ENCODE results near the gene CLSTN2.

CLSTN2 gene

GRCh38 chr3:140487566-140487965 is 552.6 kb downstream of the CLSTN2 start:
- Histone ChIP-seq H3K27me3 (ENCODE audit: insufficient read depth, low read depth) (no peaks in the 10 kb centered on the region), H3K4me1 (ENCODE audit: low read depth, poor library complexity, severe bottlenecking) (no peaks in the 10 kb centered on the region), H3K4me3 (IDR thresholded peaks at IDR 0.05; ENCODE audit: insufficient read depth, low read depth, low read length) (no peak overlapping the region), H3K9ac (no peak overlapping the region), H2AFZ (ENCODE audit: low read depth) (no peak overlapping the region), H3K27ac (no peak overlapping the region), H3K4me2 (no peak overlapping the region), H3K36me3 (ENCODE audit: insufficient read depth) (no peaks in the 10 kb centered on the region), H3K79me2 (ENCODE audit: insufficient read depth, low read depth) (no peaks in the 10 kb centered on the region), H4K20me1 (ENCODE audit: insufficient read depth) (no peaks in the 10 kb centered on the region)
- TF ChIP-seq, protein P1, sequence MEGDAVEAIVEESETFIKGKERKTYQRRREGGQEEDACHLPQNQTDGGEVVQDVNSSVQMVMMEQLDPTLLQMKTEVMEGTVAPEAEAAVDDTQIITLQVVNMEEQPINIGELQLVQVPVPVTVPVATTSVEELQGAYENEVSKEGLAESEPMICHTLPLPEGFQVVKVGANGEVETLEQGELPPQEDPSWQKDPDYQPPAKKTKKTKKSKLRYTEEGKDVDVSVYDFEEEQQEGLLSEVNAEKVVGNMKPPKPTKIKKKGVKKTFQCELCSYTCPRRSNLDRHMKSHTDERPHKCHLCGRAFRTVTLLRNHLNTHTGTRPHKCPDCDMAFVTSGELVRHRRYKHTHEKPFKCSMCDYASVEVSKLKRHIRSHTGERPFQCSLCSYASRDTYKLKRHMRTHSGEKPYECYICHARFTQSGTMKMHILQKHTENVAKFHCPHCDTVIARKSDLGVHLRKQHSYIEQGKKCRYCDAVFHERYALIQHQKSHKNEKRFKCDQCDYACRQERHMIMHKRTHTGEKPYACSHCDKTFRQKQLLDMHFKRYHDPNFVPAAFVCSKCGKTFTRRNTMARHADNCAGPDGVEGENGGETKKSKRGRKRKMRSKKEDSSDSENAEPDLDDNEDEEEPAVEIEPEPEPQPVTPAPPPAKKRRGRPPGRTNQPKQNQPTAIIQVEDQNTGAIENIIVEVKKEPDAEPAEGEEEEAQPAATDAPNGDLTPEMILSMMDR (conservative IDR thresholded peaks at IDR 0.05; ENCODE audit: low read depth, low read length) = no peak

- H3K9ac ChIP-seq = no peak overlapping the region
- TF ChIP-seq, protein P1 (conservative IDR thresholded peaks at IDR 0.05; ENCODE audit: low read depth, low read length) = no peak
Measured at GRCh38 chr3:140493271-140493670, 558.3 kb downstream of the CLSTN2 start.

DNA sequence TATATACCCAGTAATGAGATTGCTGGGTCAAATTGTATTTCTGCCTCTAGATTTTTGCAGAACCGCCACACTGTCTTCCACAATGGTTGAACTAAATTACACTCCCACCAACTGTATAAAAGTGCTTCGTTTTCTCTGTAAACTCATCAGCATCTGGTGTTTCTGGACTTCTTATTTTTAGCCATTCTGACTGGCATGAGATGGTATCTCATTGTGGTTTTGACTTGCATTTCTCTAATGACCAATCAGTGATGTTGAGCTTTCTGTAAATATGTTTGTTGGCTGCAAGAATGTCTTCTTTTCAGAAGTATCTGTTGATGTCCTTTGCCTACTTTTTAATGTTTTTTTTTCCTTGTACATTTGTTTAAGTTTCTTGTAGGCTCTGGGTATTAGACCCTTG is 560.0 kb downstream of the CLSTN2 start:
- Histone ChIP-seq H3K79me2 (ENCODE audit: insufficient read depth, low read depth) (no peaks in the 10 kb centered on the region), H3K4me3 (IDR thresholded peaks at IDR 0.05; ENCODE audit: insufficient read depth, low read depth, low read length) (no peak overlapping the region)

More at GRCh38 chr3:140493271-140493670, 558.3 kb downstream of the CLSTN2 start:
- no peaks in the 10 kb centered on the region for H3K79me2 ChIP-seq (ENCODE audit: insufficient read depth, low read depth)
- no peaks in the 10 kb centered on the region for H3K4me1 ChIP-seq (ENCODE audit: low read depth, poor library complexity, severe bottlenecking)
- H2AFZ ChIP-seq (ENCODE audit: low read depth) = no peak overlapping the region
- H3K4me3 ChIP-seq (IDR thresholded peaks at IDR 0.05; ENCODE audit: insufficient read depth, low read depth, low read length) = no peak overlapping the region
- no peaks in the 10 kb centered on the region for H4K20me1 ChIP-seq (ENCODE audit: insufficient read depth)
- no peak overlapping the region for H3K4me2 ChIP-seq
- H3K27ac ChIP-seq = no peak overlapping the region
- no peaks in the 10 kb centered on the region for H3K36me3 ChIP-seq (ENCODE audit: insufficient read depth)
- no peaks in the 10 kb centered on the region for H3K27me3 ChIP-seq (ENCODE audit: insufficient read depth, low read depth)

DNA sequence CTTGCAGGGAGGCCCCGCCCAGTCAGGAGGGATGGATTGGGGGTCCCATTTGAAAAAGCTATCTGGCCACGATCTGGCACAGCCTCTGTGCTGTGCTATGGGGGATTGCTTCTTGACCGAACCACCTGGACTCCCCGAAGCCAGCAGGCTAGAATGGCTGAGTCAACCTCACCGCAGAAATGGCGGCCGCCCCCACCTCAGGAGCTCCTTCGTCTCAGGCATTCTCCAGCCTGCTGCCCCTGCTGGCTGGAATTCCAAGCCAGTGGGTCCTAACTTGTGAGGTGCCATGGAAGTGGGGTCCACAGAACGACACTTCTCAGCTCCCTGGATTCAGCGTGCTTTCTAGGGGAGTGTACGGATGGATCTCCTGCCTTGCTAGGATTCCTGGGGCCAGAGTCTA is 562.3 kb downstream of the CLSTN2 start:
- no peaks in the 10 kb centered on the region for H3K27me3 ChIP-seq (ENCODE audit: insufficient read depth, low read depth)
- no peak overlapping the region for H3K27ac ChIP-seq
- no peak overlapping the region for H3K4me2 ChIP-seq
- no peak overlapping the region for H3K4me3 ChIP-seq (IDR thresholded peaks at IDR 0.05; ENCODE audit: insufficient read depth, low read depth, low read length)
- H2AFZ ChIP-seq (ENCODE audit: low read depth) = no peak overlapping the region
- no peak overlapping the region for H3K9ac ChIP-seq
- no peaks in the 10 kb centered on the region for H3K4me1 ChIP-seq (ENCODE audit: low read depth, poor library complexity, severe bottlenecking)
- TF ChIP-seq, protein P1 (conservative IDR thresholded peaks at IDR 0.05; ENCODE audit: low read depth, low read length) = no peak
- no peaks in the 10 kb centered on the region for H3K79me2 ChIP-seq (ENCODE audit: insufficient read depth, low read depth)
- no peaks in the 10 kb centered on the region for H4K20me1 ChIP-seq (ENCODE audit: insufficient read depth)
- no peaks in the 10 kb centered on the region for H3K36me3 ChIP-seq (ENCODE audit: insufficient read depth)

More for the DNA sequence above, 560.0 kb downstream of the CLSTN2 start:
- TF ChIP-seq, protein P1 (conservative IDR thresholded peaks at IDR 0.05; ENCODE audit: low read depth, low read length) = no peak
- Histone ChIP-seq H3K9ac (no peak overlapping the region), H4K20me1 (ENCODE audit: insufficient read depth) (no peaks in the 10 kb centered on the region), H3K27me3 (ENCODE audit: insufficient read depth, low read depth) (no peaks in the 10 kb centered on the region), H3K4me2 (no peak overlapping the region), H3K4me1 (ENCODE audit: low read depth, poor library complexity, severe bottlenecking) (no peaks in the 10 kb centered on the region), H3K27ac (no peak overlapping the region), H2AFZ (ENCODE audit: low read depth) (no peak overlapping the region), H3K36me3 (ENCODE audit: insufficient read depth) (no peaks in the 10 kb centered on the region)
